Measurements from ENCODE around the gene UBR3. TPM values are rescaled to one million over a fixed set of nuclear protein-coding genes. Genes with fewer than 3 reads are reported as not detected.

Gene UBR3
- total RNA-seq, 1 experiment from 2014 or later = 16.4 TPM

DNA sequence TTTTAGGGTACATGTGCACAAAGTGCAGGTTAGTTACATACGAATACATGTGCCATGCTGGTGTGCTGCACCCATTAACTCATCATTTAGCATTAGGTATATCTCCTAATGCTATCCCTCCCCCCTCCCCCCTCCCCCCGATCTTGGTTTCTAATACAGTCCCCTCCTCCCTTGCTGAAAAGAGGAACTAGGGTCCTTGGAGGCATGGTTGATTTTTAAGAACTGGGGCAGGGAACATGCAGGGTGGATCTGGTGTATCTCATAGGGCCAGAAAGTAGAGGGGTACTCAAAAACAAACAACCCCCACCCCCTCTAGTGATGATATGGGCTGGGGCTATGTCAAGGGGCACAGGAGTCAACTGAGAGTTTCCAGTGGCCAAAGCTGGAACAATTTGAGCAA, 153.4 kb downstream of the UBR3 start (continued):
- TF ChIP-seq, protein P1, sequence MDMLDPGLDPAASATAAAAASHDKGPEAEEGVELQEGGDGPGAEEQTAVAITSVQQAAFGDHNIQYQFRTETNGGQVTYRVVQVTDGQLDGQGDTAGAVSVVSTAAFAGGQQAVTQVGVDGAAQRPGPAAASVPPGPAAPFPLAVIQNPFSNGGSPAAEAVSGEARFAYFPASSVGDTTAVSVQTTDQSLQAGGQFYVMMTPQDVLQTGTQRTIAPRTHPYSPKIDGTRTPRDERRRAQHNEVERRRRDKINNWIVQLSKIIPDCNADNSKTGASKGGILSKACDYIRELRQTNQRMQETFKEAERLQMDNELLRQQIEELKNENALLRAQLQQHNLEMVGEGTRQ (CRISPR knock-in tag; IDR thresholded peaks at IDR 0.05) = no peak
- TF ChIP-seq GTF2I (CRISPR knock-in tag; conservative IDR thresholded peaks at IDR 0.05) (no peak), GRHL2 (CRISPR knock-in tag; IDR thresholded peaks at IDR 0.05; ENCODE audit: insufficient replicate concordance, severe bottlenecking) (no peak), ELF4 (CRISPR knock-in tag; IDR thresholded peaks at IDR 0.05; ENCODE audit: low read depth) (no peak), PRRX2 (CRISPR knock-in tag; IDR thresholded peaks at IDR 0.05) (no peak), FOXP1 (CRISPR knock-in tag; IDR thresholded peaks at IDR 0.05; ENCODE audit: borderline replicate concordance) (no peak), FOXJ3 (CRISPR knock-in tag; IDR thresholded peaks at IDR 0.05; ENCODE audit: borderline replicate concordance) (no peak), ZBTB21 (CRISPR knock-in tag; IDR thresholded peaks at IDR 0.05; ENCODE audit: borderline replicate concordance) (no peak), KAT7 (CRISPR knock-in tag; IDR thresholded peaks at IDR 0.05; ENCODE audit: borderline replicate concordance) (no peak)
- TF ChIP-seq, protein P2, sequence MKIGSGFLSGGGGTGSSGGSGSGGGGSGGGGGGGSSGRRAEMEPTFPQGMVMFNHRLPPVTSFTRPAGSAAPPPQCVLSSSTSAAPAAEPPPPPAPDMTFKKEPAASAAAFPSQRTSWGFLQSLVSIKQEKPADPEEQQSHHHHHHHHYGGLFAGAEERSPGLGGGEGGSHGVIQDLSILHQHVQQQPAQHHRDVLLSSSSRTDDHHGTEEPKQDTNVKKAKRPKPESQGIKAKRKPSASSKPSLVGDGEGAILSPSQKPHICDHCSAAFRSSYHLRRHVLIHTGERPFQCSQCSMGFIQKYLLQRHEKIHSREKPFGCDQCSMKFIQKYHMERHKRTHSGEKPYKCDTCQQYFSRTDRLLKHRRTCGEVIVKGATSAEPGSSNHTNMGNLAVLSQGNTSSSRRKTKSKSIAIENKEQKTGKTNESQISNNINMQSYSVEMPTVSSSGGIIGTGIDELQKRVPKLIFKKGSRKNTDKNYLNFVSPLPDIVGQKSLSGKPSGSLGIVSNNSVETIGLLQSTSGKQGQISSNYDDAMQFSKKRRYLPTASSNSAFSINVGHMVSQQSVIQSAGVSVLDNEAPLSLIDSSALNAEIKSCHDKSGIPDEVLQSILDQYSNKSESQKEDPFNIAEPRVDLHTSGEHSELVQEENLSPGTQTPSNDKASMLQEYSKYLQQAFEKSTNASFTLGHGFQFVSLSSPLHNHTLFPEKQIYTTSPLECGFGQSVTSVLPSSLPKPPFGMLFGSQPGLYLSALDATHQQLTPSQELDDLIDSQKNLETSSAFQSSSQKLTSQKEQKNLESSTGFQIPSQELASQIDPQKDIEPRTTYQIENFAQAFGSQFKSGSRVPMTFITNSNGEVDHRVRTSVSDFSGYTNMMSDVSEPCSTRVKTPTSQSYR (CRISPR knock-in tag; IDR thresholded peaks at IDR 0.05) = no peak
- TF ChIP-seq, protein P3, sequence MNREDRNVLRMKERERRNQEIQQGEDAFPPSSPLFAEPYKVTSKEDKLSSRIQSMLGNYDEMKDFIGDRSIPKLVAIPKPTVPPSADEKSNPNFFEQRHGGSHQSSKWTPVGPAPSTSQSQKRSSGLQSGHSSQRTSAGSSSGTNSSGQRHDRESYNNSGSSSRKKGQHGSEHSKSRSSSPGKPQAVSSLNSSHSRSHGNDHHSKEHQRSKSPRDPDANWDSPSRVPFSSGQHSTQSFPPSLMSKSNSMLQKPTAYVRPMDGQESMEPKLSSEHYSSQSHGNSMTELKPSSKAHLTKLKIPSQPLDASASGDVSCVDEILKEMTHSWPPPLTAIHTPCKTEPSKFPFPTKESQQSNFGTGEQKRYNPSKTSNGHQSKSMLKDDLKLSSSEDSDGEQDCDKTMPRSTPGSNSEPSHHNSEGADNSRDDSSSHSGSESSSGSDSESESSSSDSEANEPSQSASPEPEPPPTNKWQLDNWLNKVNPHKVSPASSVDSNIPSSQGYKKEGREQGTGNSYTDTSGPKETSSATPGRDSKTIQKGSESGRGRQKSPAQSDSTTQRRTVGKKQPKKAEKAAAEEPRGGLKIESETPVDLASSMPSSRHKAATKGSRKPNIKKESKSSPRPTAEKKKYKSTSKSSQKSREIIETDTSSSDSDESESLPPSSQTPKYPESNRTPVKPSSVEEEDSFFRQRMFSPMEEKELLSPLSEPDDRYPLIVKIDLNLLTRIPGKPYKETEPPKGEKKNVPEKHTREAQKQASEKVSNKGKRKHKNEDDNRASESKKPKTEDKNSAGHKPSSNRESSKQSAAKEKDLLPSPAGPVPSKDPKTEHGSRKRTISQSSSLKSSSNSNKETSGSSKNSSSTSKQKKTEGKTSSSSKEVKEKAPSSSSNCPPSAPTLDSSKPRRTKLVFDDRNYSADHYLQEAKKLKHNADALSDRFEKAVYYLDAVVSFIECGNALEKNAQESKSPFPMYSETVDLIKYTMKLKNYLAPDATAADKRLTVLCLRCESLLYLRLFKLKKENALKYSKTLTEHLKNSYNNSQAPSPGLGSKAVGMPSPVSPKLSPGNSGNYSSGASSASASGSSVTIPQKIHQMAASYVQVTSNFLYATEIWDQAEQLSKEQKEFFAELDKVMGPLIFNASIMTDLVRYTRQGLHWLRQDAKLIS (CRISPR knock-in tag; IDR thresholded peaks at IDR 0.05; ENCODE audit: borderline replicate concordance) = no peak
- TF ChIP-seq, protein P4, sequence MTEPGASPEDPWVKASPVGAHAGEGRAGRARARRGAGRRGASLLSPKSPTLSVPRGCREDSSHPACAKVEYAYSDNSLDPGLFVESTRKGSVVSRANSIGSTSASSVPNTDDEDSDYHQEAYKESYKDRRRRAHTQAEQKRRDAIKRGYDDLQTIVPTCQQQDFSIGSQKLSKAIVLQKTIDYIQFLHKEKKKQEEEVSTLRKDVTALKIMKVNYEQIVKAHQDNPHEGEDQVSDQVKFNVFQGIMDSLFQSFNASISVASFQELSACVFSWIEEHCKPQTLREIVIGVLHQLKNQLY (CRISPR knock-in tag; IDR thresholded peaks at IDR 0.05) = no peak
- TF ChIP-seq, protein P5, sequence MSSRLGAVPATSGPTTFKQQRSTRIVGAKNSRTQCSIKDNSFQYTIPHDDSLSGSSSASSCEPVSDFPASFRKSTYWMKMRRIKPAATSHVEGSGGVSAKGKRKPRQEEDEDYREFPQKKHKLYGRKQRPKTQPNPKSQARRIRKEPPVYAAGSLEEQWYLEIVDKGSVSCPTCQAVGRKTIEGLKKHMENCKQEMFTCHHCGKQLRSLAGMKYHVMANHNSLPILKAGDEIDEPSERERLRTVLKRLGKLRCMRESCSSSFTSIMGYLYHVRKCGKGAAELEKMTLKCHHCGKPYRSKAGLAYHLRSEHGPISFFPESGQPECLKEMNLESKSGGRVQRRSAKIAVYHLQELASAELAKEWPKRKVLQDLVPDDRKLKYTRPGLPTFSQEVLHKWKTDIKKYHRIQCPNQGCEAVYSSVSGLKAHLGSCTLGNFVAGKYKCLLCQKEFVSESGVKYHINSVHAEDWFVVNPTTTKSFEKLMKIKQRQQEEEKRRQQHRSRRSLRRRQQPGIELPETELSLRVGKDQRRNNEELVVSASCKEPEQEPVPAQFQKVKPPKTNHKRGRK (CRISPR knock-in tag; IDR thresholded peaks at IDR 0.05; ENCODE audit: borderline replicate concordance) = no peak
- TF ChIP-seq, protein P6, sequence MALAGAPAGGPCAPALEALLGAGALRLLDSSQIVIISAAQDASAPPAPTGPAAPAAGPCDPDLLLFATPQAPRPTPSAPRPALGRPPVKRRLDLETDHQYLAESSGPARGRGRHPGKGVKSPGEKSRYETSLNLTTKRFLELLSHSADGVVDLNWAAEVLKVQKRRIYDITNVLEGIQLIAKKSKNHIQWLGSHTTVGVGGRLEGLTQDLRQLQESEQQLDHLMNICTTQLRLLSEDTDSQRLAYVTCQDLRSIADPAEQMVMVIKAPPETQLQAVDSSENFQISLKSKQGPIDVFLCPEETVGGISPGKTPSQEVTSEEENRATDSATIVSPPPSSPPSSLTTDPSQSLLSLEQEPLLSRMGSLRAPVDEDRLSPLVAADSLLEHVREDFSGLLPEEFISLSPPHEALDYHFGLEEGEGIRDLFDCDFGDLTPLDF (CRISPR knock-in tag; IDR thresholded peaks at IDR 0.05) = no peak
- TF ChIP-seq, protein P7, sequence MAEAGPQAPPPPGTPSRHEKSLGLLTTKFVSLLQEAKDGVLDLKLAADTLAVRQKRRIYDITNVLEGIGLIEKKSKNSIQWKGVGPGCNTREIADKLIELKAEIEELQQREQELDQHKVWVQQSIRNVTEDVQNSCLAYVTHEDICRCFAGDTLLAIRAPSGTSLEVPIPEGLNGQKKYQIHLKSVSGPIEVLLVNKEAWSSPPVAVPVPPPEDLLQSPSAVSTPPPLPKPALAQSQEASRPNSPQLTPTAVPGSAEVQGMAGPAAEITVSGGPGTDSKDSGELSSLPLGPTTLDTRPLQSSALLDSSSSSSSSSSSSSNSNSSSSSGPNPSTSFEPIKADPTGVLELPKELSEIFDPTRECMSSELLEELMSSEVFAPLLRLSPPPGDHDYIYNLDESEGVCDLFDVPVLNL (CRISPR knock-in tag; IDR thresholded peaks at IDR 0.05; ENCODE audit: borderline replicate concordance, low read depth) = no peak

All from WTC11 (cell line).